ENCODE results near the gene PAX8.

DNA sequence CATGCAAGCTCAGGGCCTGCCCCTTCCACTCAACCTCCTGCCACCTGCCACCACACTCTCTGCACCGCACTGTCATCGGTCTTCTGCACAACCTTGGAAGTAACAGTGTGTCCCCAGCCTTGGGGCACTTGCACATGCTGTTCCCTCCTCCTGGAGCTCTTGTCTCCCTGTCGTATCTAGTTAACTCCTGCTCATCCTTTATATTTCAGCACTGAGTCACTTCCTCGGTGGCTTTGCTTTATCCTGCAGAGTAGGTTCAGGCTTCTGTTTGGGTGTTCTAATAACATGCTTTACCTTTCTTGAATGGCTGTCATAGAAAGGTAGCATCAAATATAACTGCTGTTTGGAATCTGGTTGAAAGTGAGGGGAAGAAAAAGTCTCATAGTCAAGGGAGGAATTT is 25.3 kb downstream of the PAX8 start:
- TF ChIP-seq, protein P1, sequence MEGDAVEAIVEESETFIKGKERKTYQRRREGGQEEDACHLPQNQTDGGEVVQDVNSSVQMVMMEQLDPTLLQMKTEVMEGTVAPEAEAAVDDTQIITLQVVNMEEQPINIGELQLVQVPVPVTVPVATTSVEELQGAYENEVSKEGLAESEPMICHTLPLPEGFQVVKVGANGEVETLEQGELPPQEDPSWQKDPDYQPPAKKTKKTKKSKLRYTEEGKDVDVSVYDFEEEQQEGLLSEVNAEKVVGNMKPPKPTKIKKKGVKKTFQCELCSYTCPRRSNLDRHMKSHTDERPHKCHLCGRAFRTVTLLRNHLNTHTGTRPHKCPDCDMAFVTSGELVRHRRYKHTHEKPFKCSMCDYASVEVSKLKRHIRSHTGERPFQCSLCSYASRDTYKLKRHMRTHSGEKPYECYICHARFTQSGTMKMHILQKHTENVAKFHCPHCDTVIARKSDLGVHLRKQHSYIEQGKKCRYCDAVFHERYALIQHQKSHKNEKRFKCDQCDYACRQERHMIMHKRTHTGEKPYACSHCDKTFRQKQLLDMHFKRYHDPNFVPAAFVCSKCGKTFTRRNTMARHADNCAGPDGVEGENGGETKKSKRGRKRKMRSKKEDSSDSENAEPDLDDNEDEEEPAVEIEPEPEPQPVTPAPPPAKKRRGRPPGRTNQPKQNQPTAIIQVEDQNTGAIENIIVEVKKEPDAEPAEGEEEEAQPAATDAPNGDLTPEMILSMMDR (IDR thresholded peaks at IDR 0.05; ENCODE audit: poor library complexity) = no peak
- TF ChIP-seq EZH2 (IDR thresholded peaks at IDR 0.05; ENCODE audit: borderline replicate concordance) = no peak

Data from hepatocyte (in vitro differentiated cells).